HG02943 (cell line): ENCODE results near the gene MILR1.

Experiments
- ATAC-seq: cut with Tn5 transposase; IDR thresholded peaks from one replicate; pipeline ENCODE4 v1.9.1; 2021; ENCODE audit warnings: mild to moderate bottlenecking, low read depth, moderate library complexity; ENCODE audit not compliant: unreplicated experiment

MILR1 gene

GRCh38 chr17:64500862-64501765 lies 52.2 kb downstream of the MILR1 start:
- no peak for ATAC-seq

GRCh38 chr17:64502021-64502420 lies 53.1 kb downstream of the MILR1 start:
- no peak for ATAC-seq

- ATAC-seq: no peak
Observed at GRCh38 chr17:64502809-64503208, 53.9 kb downstream of the MILR1 start.

- no peak for ATAC-seq
Observed at GRCh38 chr17:64503341-64503740, 54.4 kb downstream of the MILR1 start.

- ATAC-seq: no peak
Observed at GRCh38 chr17:64503821-64504768, 55.2 kb downstream of the MILR1 start.

- ATAC-seq: no peak
Observed at GRCh38 chr17:64504769-64505339, 55.9 kb downstream of the MILR1 start.

GRCh38 chr17:64505340-64506200 lies 56.7 kb downstream of the MILR1 start:
- no peak for ATAC-seq

- peak; percentile 56 for ATAC-seq
Observed at GRCh38 chr17:64506201-64506575, 57.3 kb downstream of the MILR1 start, which contains the start of gene DDX5. DDX5 (minus strand) TSS chr17:64506289; CDS start chr17:64506119, 170 bp downstream.

- peak; percentile 57 for ATAC-seq
Observed at GRCh38 chr17:64506576-64507412, 57.9 kb downstream of the MILR1 start, which contains the start of gene CEP95. CEP95 (plus strand) TSS chr17:64506977; CDS start chr17:64507098, 121 bp downstream.

- peak; percentile 2 for ATAC-seq
Observed at GRCh38 chr17:64507413-64507782, 58.5 kb downstream of the MILR1 start.

- no peak for ATAC-seq
Observed at GRCh38 chr17:64508683-64509082, 59.8 kb downstream of the MILR1 start.

GRCh38 chr17:64509179-64509578 lies 60.3 kb downstream of the MILR1 start:
- no peak for ATAC-seq

GRCh38 chr17:64515419-64515818 lies 66.5 kb downstream of the MILR1 start:
- ATAC-seq: no peak

GRCh38 chr17:64515829-64516228 lies 66.9 kb downstream of the MILR1 start:
- no peak for ATAC-seq
